HG02678 (cell line): Measurements from ENCODE around the gene PTPRQ.
"Not testable (repeated sequence)": the region's sequence is repeated elsewhere in the genome, so short reads cannot be mapped to it uniquely, and the experiment has no call there.

Experiments
- ATAC-seq: cut with Tn5 transposase; IDR thresholded peaks from one replicate; pipeline ENCODE4 v1.9.1; 2021; ENCODE audit warnings: mild to moderate bottlenecking, moderate library complexity; ENCODE audit not compliant: unreplicated experiment

Gene PTPRQ

GRCh38 chr12:80443974-80444666 lies at the start of gene PTPRQ:
Gene PTPRQ (plus strand): TSS chr12:80444235. CDS start chr12:80444346, 111 bp downstream.
- no peak for ATAC-seq

DNA sequence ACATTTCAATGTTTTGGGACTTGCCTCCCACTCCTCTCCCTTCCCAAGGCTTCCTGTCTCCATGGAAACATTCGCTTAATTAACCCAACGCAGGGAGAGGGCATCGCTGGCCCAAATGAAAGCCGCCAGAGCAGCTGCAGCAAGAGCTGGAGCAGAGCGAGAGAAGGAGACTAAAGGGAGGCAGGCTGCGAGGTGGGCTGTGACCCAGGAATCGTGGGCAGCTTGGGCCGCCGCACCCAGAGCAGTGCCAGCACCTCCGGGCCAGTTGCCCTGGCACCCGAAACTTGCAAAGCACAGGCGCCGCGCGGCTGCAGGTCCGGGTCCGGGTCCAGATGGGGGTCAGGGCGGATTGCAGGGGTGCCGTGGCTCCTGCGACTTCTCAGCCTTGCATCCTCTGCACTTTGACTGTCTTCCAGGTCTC lies 43.5 kb upstream of the PTPRQ start:
- ATAC-seq, result no peak

GRCh38 chr12:80401191-80401590 lies 42.8 kb upstream of the PTPRQ start:
- no peak for ATAC-seq

- ATAC-seq, result no peak
Observed at GRCh38 chr12:80404629-80405028, 39.4 kb upstream of the PTPRQ start.

DNA sequence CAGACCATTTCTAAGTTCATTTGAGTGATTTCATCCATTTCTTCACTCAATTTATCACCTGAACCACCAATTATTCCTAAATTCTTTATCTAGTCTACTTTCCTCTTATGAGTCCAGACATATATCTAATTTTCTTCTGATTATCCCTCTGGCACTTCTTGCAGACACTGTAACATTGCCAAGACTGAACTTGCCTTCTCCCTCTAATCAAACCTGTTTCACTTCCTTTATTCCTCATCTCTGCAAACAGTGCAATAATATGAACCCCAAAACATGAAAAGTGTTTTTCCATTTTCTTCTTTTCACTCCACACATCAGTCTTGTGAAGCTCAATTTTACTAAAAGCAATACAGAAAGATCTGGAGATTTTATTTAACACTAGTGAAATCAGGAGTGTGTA lies 37.8 kb upstream of the PTPRQ start:
- ATAC-seq, result no peak

DNA sequence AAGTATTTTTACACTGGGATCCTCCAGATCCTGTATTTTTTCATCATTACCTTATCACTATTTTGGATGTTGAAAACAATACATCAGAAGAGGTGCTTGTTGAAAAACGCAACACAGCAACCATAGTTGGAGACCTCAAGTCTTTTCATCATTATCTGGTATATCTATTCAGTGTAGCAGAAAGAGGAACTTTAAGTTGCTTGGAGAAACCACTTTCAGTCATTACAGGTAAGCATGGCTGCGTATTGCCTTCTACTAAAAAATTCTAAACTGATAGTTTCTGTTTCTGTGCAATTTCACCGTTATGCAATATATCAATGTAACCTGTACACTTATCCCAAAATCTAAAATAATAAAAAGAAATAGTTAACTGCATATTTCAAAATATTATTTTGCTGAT lies 32.2 kb upstream of the PTPRQ start:
- no peak for ATAC-seq

DNA sequence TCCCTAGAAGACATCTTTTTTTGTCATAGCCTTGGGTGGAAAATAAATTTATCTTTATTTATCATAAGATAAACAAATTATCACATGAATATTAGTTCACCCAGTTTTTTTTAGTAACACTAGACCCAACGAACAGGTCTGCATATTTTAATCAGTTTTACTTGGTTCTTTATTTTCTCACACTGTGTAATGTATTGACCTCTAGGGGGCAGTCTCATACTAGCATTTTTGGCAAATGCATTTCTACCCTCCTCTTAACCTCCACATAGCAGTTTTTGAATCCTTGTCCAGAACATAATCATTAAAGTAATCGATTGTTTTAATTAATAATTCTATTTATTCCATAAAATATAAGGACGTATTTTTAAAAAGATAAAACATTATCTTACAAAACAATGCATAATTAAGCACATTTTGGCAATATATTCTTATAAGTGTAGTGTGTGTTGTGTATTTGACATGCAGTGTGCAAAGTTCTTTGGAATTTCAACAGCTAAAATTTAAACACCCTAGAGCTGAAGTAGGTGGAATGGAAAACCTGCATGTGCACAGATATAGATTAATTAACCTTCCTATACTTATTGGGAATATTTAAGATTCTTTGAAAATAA lies 31.6 kb upstream of the PTPRQ start:
- peak; percentile 85 for ATAC-seq

GRCh38 chr12:80413462-80413861 lies 30.6 kb upstream of the PTPRQ start:
- no peak for ATAC-seq

DNA sequence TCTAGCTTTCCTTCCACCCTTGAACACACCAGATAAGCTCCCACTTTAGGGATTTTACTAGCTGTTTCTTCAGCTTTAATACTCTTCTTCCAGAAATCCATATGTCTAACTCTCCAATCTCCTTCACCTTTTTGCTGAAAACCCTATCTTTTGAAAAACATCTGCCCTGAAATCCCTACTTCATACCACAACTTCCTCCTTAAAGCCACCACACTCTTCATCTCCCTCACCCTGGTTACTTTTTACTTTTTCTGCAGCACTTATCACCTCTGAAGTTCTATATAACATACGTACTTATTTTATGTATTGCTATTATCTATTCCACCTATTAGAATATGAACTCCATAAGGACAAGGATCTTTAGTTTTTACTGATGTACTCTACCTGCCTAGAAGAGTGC lies 28.6 kb upstream of the PTPRQ start:
- no peak for ATAC-seq

DNA sequence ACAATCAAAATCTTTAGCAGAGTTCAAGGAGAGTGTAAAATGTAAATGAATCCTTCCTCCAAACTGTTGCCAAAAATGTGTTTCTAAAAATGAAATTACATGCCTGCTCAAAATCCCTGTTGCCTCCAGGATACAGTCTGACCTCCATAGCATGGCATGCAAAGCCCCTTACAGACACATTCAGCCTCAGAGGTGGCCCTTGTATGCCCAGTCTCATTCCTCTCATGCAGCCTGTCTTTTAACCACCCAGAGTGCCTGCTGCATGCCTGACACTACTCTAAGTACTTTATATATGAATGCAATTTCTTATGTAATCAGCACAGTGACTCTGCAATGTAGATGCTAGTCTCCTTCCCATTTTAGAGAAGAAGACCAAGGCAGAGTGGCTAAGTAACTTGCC lies 24.4 kb upstream of the PTPRQ start:
- no peak for ATAC-seq

DNA sequence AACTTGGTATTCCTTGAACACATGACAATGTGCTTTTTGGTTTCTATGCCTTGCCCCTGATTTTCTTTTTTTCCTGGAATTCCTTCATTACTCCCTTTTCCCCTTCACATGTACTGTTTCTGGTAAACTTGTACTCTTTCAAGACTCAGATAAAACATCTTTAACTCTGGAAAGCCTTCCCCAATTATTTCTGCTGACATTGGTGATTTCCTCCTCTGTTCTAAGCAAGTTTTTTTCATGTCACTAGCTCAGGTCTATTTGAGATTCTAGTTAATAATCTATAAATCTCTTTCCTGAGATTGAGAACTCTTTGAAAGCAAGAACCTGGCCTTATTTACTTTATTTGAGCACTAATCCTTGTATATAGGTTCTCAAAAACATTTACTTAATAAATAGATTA lies 24.0 kb upstream of the PTPRQ start:
- no peak for ATAC-seq

DNA sequence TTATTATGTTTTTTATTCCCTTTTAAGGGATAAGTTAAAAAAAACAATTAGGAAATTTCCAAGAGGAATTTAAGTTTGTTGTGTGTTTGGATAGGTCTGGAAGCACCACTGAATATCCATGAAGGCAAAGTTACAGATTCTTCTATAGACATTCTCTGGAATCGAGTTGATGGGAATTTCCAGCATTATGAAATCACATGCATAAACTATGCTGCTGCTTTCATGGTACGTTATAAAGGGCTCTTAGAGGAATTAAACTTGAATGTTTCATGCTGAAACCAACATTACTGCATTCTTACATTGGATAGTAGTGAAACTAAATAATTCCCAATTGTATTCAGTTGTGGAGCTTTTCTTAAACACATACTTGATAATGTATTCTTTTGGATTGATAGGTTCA lies 21.5 kb upstream of the PTPRQ start:
- no peak for ATAC-seq

- no peak for ATAC-seq
Observed at GRCh38 chr12:80432061-80432460, 12.0 kb upstream of the PTPRQ start.

- ATAC-seq, result no peak
Observed at GRCh38 chr12:80441921-80442320, 2.1 kb upstream of the PTPRQ start.

DNA sequence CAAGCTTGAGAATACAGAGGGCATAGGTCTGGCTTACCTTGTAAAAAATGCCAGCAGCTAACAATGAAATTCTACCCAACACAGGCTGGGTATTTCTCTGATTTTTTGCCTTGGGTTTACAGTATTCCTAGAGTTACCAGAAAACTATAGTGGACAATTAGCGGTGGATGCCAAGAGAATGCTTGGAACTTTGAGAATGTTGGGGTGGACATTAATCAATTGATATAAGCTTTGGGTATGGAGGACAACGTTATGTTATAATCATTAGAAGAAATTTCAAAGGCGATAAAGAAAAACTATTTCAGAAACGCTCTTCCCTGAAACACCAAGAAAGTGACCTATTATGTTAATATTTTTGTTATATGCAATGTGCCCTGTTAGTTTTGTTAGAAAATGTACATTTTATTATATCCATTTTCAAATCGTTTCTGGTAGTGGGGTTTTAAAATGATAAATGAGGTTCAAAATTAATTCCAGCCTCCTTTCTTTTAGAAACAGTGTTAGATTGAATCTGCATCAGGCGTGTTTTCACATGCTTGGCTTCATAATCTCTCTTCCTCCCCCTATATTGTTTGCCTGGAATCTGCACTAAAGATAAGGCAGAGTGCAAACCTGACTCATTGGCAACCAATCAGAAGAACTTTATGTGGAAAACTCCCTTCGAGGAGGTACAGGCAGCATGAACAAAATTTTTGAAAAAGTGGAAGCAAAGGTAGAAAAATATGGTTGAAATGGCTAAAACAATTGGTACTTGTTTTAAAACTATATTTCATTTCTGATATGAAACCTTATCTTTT lies 1.4 kb upstream of the PTPRQ start:
- ATAC-seq, result no peak

- ATAC-seq, result no peak
Observed at GRCh38 chr12:80445083-80445793, 1.2 kb downstream of the PTPRQ start.

DNA sequence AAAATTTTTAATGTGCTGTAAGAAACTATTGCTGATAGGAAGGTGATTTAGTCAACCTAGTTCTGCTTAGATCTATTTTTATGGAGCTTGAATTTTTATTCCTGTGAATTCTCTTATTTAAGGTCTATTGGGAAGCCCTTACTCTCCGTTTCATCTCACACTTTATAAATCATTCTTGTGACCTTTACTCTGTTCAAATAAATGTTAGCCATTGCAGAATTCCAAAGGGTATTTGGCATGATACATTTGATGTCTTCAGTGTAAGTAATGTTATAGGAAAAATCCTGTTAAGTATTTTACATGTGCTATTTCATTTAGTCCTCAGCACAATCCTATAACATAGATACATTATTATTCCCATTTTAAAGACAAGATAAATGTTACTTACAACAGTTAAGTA lies 12.5 kb downstream of the PTPRQ start:
- ATAC-seq, result no peak

DNA sequence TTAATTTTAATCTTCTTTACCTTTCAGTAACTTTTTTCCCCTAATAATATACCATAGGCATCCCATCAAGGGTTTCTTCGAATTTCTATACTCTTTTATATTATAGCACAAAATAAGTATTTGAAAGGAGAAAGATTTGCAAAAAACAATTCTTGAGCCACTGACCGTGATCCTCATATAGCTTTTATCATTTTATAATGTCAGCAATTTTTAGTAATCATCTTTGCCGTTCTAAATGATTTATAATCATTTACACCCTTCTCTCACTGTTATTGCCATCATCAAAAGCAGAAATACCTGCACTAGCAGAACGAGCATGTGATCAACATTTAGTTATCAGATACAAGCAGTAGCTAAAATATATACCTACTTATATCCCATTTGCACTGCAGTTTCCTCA lies 16.9 kb downstream of the PTPRQ start:
- no peak for ATAC-seq

DNA sequence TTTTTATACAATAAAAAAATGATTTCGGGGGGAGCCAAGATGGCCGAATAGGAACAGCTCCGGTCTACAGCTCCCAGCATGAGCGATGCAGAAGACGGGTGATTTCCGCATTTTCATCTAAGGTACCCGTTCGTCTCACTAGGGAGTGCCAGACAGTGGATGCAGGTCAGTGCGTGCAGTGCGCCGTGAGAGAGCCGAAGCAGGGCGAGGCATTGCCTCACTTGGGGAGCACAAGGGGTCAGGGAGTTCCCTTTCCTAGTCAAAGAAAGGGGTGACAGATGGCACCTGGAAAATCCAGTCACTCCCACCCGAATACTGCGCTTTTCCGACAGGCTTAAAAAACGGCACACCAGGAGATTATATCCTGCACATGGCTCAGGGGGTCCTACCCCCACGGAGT lies 17.8 kb downstream of the PTPRQ start:
- ATAC-seq, result not testable (repeated sequence)

DNA sequence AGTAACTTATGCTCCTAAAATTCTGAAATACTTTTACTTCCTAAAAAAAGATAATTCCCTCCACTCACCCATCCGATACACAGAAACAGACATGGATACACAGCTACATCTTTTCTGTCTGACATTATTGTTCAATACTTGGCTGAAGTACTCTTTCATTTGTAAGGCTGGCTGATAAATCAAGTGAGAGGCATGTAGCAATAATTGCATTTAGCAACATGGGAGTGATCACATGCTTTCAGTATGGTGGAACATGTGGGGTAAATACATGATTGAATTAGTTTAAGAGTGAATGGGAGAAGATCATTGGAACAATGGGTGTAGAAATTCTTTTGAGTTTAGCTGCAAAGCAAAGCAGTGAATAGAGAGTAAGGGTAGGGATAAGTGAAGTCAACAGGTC lies 25.6 kb downstream of the PTPRQ start:
- no peak for ATAC-seq

GRCh38 chr12:80470403-80470802 lies 26.4 kb downstream of the PTPRQ start:
- no peak for ATAC-seq
